Panc1 (cell line): ENCODE measurements around the gene MPRIP.

Source experiments
- CTCF ChIP-seq: fragments of 450-650 bp; IDR thresholded peaks from 2 replicates; pipeline ENCODE4 v1.5.1; 2017; ENCODE audit warnings: mild to moderate bottlenecking
- POLR2AphosphoS5 ChIP-seq: IDR thresholded peaks from 2 replicates; pipeline ENCODE4 v1.6.1; 2012; ENCODE audit warnings: mild to moderate bottlenecking, low read depth, low read length, moderate library complexity
- SIN3A ChIP-seq: IDR thresholded peaks from 2 replicates; pipeline ENCODE4 v1.6.1; 2012; ENCODE audit warnings: low read depth, mild to moderate bottlenecking, low read length, moderate library complexity, borderline replicate concordance; ENCODE audit not compliant: insufficient read depth

GRCh38 chr17:17077101-17077500, 34.8 kb downstream of the MPRIP start:
- no peak for TF ChIP-seq CTCF
- no peak for TF ChIP-seq SIN3A
- no peak for TF ChIP-seq POLR2AphosphoS5
